B cell (primary cell): ENCODE results near the gene ZPBP2. TPM values are rescaled to one million over a fixed set of nuclear protein-coding genes. Genes with fewer than 3 reads are reported as not detected.

Experiments
- ATAC-seq: fragments of 200-7000 bp; cut with Tn5 transposase; one replicate; pipeline ENCODE4 v1.10.0; 2021; ENCODE audit warnings: low read depth, mild to moderate bottlenecking, moderate number of reproducible peaks, moderate library complexity
- CTCF ChIA-PET: fragments of 350-600 bp; sonication (Branson Sonifier 250); formaldehyde crosslinking; loops from one replicate; lab custom pipeline; 2021; ENCODE audit warnings: antibody characterized with exemption, inconsistent platforms; lab: Charles Lee
- POLR2A ChIA-PET: fragments of 350-600 bp; sonication (Branson Sonifier 250); formaldehyde crosslinking; loops from one replicate; lab custom pipeline; 2021; ENCODE audit warnings: antibody characterized with exemption; lab: Charles Lee
- DNase-seq: peaks from one replicate; pipeline ENCODE4 v3.0.0; 2013
- H2AFZ ChIP-seq: 2 replicates; pipeline ENCODE4 v1.6.1; 2012; ENCODE audit warnings: mild to moderate bottlenecking, low read depth, low read length; ENCODE audit not compliant: insufficient read depth, poor library complexity, severe bottlenecking
- H3K27ac ChIP-seq, 2 donors: 1 replicate in 1 of 2; 2 replicates in 1 of 2; pipeline ENCODE4 v1.5.1; 2012 to 2013; ENCODE audit warnings: low read length in 2 of 2, mild to moderate bottlenecking in 2 of 2, moderate library complexity in 1 of 2
- H3K27me3 ChIP-seq, 4 experiments: fragments of 200-600 bp in 1 of 4; sonication (generic) in 1 of 4; replicated peaks in 1 of 4; 1 replicate in 2 of 4; 2 replicates in 2 of 4; pipeline versions ENCODE4 v1.6.1 to v1.7.0; 2013 to 2016; ENCODE audit warnings: low read length in 3 of 4, mild to moderate bottlenecking in 2 of 4, mixed read lengths in 1 of 4, moderate library complexity in 1 of 4; ENCODE audit not compliant: insufficient read depth in 4 of 4, control insufficient read depth in 3 of 4; ENCODE audit errors: control extremely low read depth in 1 of 4
- H3K36me3 ChIP-seq, 2 experiments: replicated peaks in 1 of 2; 1 replicate in 1 of 2; 2 replicates in 1 of 2; pipeline versions ENCODE4 v1.6.1 to v1.7.1; 2013; ENCODE audit warnings: low read length in 1 of 2; ENCODE audit not compliant: insufficient read depth in 2 of 2, control insufficient read depth in 1 of 2; ENCODE audit errors: control extremely low read depth in 1 of 2, extremely low read depth in 1 of 2
- H3K4me1 ChIP-seq, 2 donors: fragments of 200-600 bp in 1 of 2; sonication (generic) in 1 of 2; 1 replicate in 1 of 2; 2 replicates in 1 of 2; pipeline versions ENCODE4 v1.5.1 to v1.6.1; 2013 to 2017; ENCODE audit warnings: low read length in 2 of 2; ENCODE audit not compliant: control insufficient read depth in 2 of 2, insufficient read depth in 2 of 2
- H3K4me2 ChIP-seq: replicated peaks from 2 replicates; pipeline ENCODE3; 2012; ENCODE audit warnings: mild to moderate bottlenecking, low read depth, low read length; ENCODE audit not compliant: poor library complexity, severe bottlenecking
- H3K4me3 ChIP-seq, 5 experiments: fragments of 200-600 bp in 1 of 5; sonication (generic) in 1 of 5; 1 replicate in 3 of 5; 2 replicates in 2 of 5; pipeline versions ENCODE4 v1.5.1 to v1.7.0; 2011 to 2016; ENCODE audit warnings: low read length in 4 of 5, mild to moderate bottlenecking in 4 of 5, low read depth in 2 of 5, control low read depth in 1 of 5, moderate library complexity in 1 of 5; ENCODE audit not compliant: insufficient read depth in 1 of 5; ENCODE audit errors: control extremely low read depth in 1 of 5, extremely low read depth in 1 of 5
- H3K79me2 ChIP-seq: fragments of 200-600 bp; sonication (generic); one replicate; pipeline ENCODE4 v1.6.0; 2016; ENCODE audit warnings: low read length; ENCODE audit not compliant: control insufficient read depth, insufficient read depth
- H3K9ac ChIP-seq: fragments of 200-600 bp; sonication (generic); 2 replicates; pipeline ENCODE4 v1.6.1; 2017; ENCODE audit warnings: mild to moderate bottlenecking, low read length, moderate library complexity
- H3K9me3 ChIP-seq, 3 donors: one replicate each; pipeline versions ENCODE4 v1.6.1 to v1.7.1; 2013; ENCODE audit warnings: low read length in 2 of 3; ENCODE audit not compliant: control insufficient read depth in 2 of 3, insufficient read depth in 1 of 3; ENCODE audit errors: control extremely low read depth in 1 of 3
- H4K20me1 ChIP-seq: 2 replicates; pipeline ENCODE4 v1.6.0; 2012; ENCODE audit warnings: mild to moderate bottlenecking, low read length; ENCODE audit not compliant: insufficient read depth, control insufficient read depth, poor library complexity, severe bottlenecking
- H3K27ac Mint-ChIP-seq: one replicate; pipeline ENCODE4 v1.8.0; 2021; ENCODE audit warnings: mixed read lengths
- H3K27me3 Mint-ChIP-seq: one replicate; pipeline ENCODE4 v1.8.0; 2021; ENCODE audit warnings: mixed read lengths
- H3K4me1 Mint-ChIP-seq: one replicate; pipeline ENCODE4 v1.8.0; 2021; ENCODE audit warnings: mixed read lengths
- H3K4me3 Mint-ChIP-seq: one replicate; pipeline ENCODE4 v1.8.0; 2021; ENCODE audit warnings: mixed read lengths
- H3K9me3 Mint-ChIP-seq: one replicate; pipeline ENCODE4 v1.8.0; 2022; ENCODE audit warnings: mixed read lengths; ENCODE audit not compliant: insufficient read depth
- EZH2 ChIP-seq: IDR thresholded peaks from 2 replicates; pipeline ENCODE4 v1.6.1; 2012; ENCODE audit warnings: borderline replicate concordance, low read depth, mild to moderate bottlenecking, moderate library complexity, low read length; ENCODE audit not compliant: insufficient read depth, poor library complexity, severe bottlenecking
- WGBS: methylation state at CpG from one replicate; pipeline ENCODE4 v1.1.5; 2013; ENCODE audit warnings: missing lambda C conversion rate; ENCODE audit not compliant: insufficient coverage; 5-methylcytosine and 5-hydroxymethylcytosine counted together
- intact Hi-C: fragments of 100-400 bp; cut with micrococcal nuclease; formaldehyde crosslinking; loops from one replicate; pipeline ENCODE4 v1.10.0; 2022
- polyA plus RNA-seq: library from polyadenylated mRNA; depleted of rRNA; stranded (reverse); fragments of >200 nt; gene quantifications from 2 replicates; pipeline ENCODE4 v1.2.3, GENCODE V29; 2012
- total RNA-seq, 2 donors: library from RNA; stranded (reverse); fragments of 120-200 nt in 1 of 2; gene quantifications; 1 replicate in 1 of 2; 2 replicates in 1 of 2; pipeline versions ENCODE4 v1.2.3 to v1.2.4, GENCODE V29; 2013 to 2022
- TF ChIP-seq, protein P1 (sequence below): fragments of 200-600 bp; IDR thresholded peaks from one replicate; pipeline ENCODE4 v1.8.0; 2022; ENCODE audit warnings: antibody characterized with exemption, mild to moderate bottlenecking

ZPBP2 gene
- total and polyA plus RNA-seq, 2 donors (not counting 1 experiment from before 2014, with no cell fraction given) = 1.6 to 1.7 TPM

DNA sequence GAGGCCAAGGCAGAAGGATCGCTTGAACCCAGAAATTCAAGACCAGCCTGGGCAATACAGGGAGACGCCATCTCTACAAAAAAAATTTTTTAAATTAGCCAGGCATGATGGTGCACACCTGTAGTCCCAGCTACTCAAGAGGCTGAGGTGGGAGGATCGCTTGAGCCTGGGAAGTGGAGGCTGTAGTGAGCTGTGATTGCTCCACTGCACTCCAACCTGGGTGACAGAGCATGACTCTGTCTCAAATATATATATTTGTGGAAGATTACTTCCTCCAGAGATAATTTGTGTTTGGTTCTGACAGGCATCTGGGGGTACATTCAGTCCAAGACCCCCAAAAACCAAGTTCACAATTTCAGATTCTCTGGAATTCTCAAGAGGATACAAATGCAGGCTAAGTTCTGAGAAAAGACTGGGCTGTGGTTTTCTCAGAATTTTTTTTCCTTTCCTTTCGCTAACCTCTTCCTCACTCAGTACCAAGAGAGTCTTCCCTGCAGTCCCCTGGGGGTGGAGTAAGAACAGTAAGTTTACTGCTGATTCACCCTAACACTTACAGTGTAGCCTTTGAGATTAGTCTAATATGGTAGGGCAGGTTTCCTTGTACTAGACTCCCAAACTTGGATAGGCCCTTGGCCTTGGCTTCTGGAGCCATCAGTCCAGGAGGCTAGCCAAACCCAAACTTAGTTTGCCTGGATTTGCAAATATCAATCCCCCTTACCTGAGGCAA lies 35.3 kb downstream of the ZPBP2 start:
- H3K4me3 Mint-ChIP-seq = no peak overlapping the region
- no peaks in the 10 kb centered on the region for H4K20me1 ChIP-seq

DNA sequence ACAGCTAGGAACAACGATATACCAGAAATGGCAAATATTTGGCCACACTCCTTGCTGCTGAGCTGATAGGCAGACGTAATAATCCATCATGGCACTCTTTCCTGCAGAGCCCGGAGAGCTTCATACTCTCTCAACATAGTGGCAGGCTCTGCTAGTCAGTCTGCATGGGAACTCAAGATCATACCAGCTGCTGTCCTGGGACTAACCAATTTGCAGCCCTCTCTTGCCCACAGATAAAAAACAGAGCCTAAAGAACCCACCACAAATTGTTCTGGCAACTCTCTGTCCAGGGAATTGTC lies 36.9 kb downstream of the ZPBP2 start:
- H3K27me3 ChIP-seq = no peaks in the 10 kb centered on the region
- Mint-ChIP-seq H3K27me3 (no peaks in the 10 kb centered on the region), H3K4me3 (no peak overlapping the region), H3K9me3 (no peaks in the 10 kb centered on the region), H3K27ac (no peak overlapping the region), H3K4me1 (peaks cover 3% of the 10 kb centered on the region)
- no peak overlapping the region for H3K27ac ChIP-seq
- ATAC-seq = no peak
- H2AFZ ChIP-seq = no peak overlapping the region
- H3K4me3 ChIP-seq = no peak overlapping the region
- peaks cover 3 to 6% of the 10 kb centered on the region in 2 donors for H3K4me1 ChIP-seq
- TF ChIP-seq, protein P1, sequence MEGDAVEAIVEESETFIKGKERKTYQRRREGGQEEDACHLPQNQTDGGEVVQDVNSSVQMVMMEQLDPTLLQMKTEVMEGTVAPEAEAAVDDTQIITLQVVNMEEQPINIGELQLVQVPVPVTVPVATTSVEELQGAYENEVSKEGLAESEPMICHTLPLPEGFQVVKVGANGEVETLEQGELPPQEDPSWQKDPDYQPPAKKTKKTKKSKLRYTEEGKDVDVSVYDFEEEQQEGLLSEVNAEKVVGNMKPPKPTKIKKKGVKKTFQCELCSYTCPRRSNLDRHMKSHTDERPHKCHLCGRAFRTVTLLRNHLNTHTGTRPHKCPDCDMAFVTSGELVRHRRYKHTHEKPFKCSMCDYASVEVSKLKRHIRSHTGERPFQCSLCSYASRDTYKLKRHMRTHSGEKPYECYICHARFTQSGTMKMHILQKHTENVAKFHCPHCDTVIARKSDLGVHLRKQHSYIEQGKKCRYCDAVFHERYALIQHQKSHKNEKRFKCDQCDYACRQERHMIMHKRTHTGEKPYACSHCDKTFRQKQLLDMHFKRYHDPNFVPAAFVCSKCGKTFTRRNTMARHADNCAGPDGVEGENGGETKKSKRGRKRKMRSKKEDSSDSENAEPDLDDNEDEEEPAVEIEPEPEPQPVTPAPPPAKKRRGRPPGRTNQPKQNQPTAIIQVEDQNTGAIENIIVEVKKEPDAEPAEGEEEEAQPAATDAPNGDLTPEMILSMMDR = no peak
- no peak overlapping the region for H3K4me2 ChIP-seq
- H3K9ac ChIP-seq = no peak overlapping the region
- no peaks in the 10 kb centered on the region for H3K9me3 ChIP-seq
- H3K36me3 ChIP-seq = peaks cover 0 to 10% of the 10 kb centered on the region in 2 experiments
- H3K79me2 ChIP-seq = no peaks in the 10 kb centered on the region
- intact Hi-C loops = no loop called here
- DNase-seq = no peak
- H4K20me1 ChIP-seq = no peaks in the 10 kb centered on the region
- 97% methylated on average over 3 of the region's 3 CpGs for WGBS
- CTCF ChIA-PET = interaction anchor here (1.2 kb wide), 1 partner anchor 63 kb away, joined by 3 read pairs; no protein-coding TSS in a partner anchor
- POLR2A ChIA-PET = no interaction called here

More for the DNA sequence above, 35.3 kb downstream of the ZPBP2 start:
- no peaks in the 10 kb centered on the region for H3K79me2 ChIP-seq
- H3K9me3 Mint-ChIP-seq = no peaks in the 10 kb centered on the region
- no peak overlapping the region for H3K27ac Mint-ChIP-seq
- H3K4me2 ChIP-seq = no peak overlapping the region
- TF ChIP-seq EZH2 = no peak
- TF ChIP-seq, protein P1 = no peak
- peaks cover 3 to 6% of the 10 kb centered on the region in 2 donors for H3K4me1 ChIP-seq
- no peaks in the 10 kb centered on the region for H3K27me3 ChIP-seq
- WGBS = 75% methylated on average over 2 of the region's 4 CpGs
- ChIA-PET POLR2A (no interaction called here), CTCF (no interaction called here)
- peaks cover 0 to 4% of the 10 kb centered on the region in 2 experiments for H3K36me3 ChIP-seq
- intact Hi-C loops = no loop called here
- H3K9me3 ChIP-seq = no peaks in the 10 kb centered on the region
- H2AFZ ChIP-seq = no peak overlapping the region
- DNase-seq = no peak
- ATAC-seq = no peak
- H3K9ac ChIP-seq = no peak overlapping the region
- no peak overlapping the region for H3K4me3 ChIP-seq
- H3K27ac ChIP-seq = peak overlapping the region in 1 of 2 donors; percentile 3
- H3K27me3 Mint-ChIP-seq = no peaks in the 10 kb centered on the region
- peaks cover 3% of the 10 kb centered on the region for H3K4me1 Mint-ChIP-seq
